ENCODE data around the gene TTC13. TPM values are rescaled to one million over a fixed set of nuclear protein-coding genes. Genes with fewer than 3 reads are reported as not detected.

Gene TTC13
- polyA plus RNA-seq, 1 of the 3 experiments (the other 2 are of a cell fraction): 5.5 TPM

Small RNA genes lying within 50 kb of the gene (small RNA-seq; reads per million reads assigned to genes)
- 0 to 0.10 (median 0) reads per million in 7 experiments for gene RN7SL837P

Other genes starting within 250 kb of the TTC13 start
- gene CAPN9, start 231.5 kb downstream of the TTC13 start, polyA plus RNA-seq (2012; rRNA removed): not detected in 2 replicates
- 12.3 and 19.4 TPM in 2 replicates for gene C1orf198, start 110.3 kb downstream of the TTC13 start, polyA plus RNA-seq (2012; rRNA removed)
- 26.7 and 34.7 TPM in 2 replicates for gene ARV1, start 233 bp upstream of the TTC13 start, polyA plus RNA-seq (2012; rRNA removed)
- gene FAM89A, start 61.4 kb upstream of the TTC13 start, polyA plus RNA-seq (2012; rRNA removed): 2.7 and 3.9 TPM in 2 replicates
- not detected in 2 replicates for gene TRIM67, start 183.2 kb upstream of the TTC13 start, polyA plus RNA-seq (2012; rRNA removed)

Data from SK-N-SH (cell line).